Liver (tissue), 9 donors: ENCODE data around the gene TMEM238L. TPM values are rescaled to one million over a fixed set of nuclear protein-coding genes. Genes with fewer than 3 reads are reported as not detected.

Experiments used
- DNase-seq: peaks from one replicate; pipeline ENCODE4 v3.0.0-alpha.2; 2017; ENCODE audit warnings: low spot score
- H3K27ac ChIP-seq, 2 donors: one replicate each; pipeline ENCODE4 v1.7.0; 2013; ENCODE audit warnings: inconsistent platforms in 2 of 2, low read length in 2 of 2, control low read depth in 1 of 2, low read depth in 1 of 2, mild to moderate bottlenecking in 1 of 2
- H3K27me3 ChIP-seq, 4 donors: one replicate each; pipeline versions ENCODE4 v1.6.1 to v1.7.0; 2013; ENCODE audit warnings: low read length in 3 of 4, inconsistent platforms in 1 of 4, mild to moderate bottlenecking in 1 of 4, moderate library complexity in 1 of 4; ENCODE audit not compliant: control insufficient read depth in 4 of 4, insufficient read depth in 4 of 4
- H3K36me3 ChIP-seq, 4 donors: one replicate each; pipeline versions ENCODE4 v1.6.1 to v1.7.0; 2013; ENCODE audit warnings: low read length in 3 of 4, mild to moderate bottlenecking in 3 of 4, low read depth in 1 of 4, moderate library complexity in 1 of 4; ENCODE audit not compliant: control insufficient read depth in 4 of 4, insufficient read depth in 3 of 4
- H3K4me1 ChIP-seq, 4 donors: one replicate each; pipeline versions ENCODE4 v1.6.1 to v1.7.0; 2013; ENCODE audit warnings: low read length in 3 of 4, mild to moderate bottlenecking in 3 of 4, moderate library complexity in 1 of 4; ENCODE audit not compliant: control insufficient read depth in 4 of 4, insufficient read depth in 4 of 4
- H3K4me3 ChIP-seq, 3 donors: one replicate each; pipeline versions ENCODE4 v1.6.1 to v1.7.0; 2013; ENCODE audit warnings: low read length in 3 of 3, control low read depth in 1 of 3, low read depth in 1 of 3, mild to moderate bottlenecking in 1 of 3
- H3K9ac ChIP-seq, 2 donors: one replicate each; pipeline ENCODE4 v1.7.0; 2013; ENCODE audit warnings: low read length in 2 of 2, mild to moderate bottlenecking in 2 of 2, moderate library complexity in 2 of 2, control low read depth in 1 of 2, low read depth in 1 of 2
- H3K9me3 ChIP-seq, 4 donors: one replicate each; pipeline versions ENCODE4 v1.6.1 to v1.7.0; 2013; ENCODE audit warnings: low read length in 3 of 4; ENCODE audit not compliant: control insufficient read depth in 4 of 4
- ATF3 ChIP-seq: IDR thresholded peaks from 2 replicates; pipeline ENCODE4 v1.6.1; 2016; ENCODE audit warnings: antibody characterized with exemption
- CTCF ChIP-seq: fragments of 150-350 bp; IDR thresholded peaks from 2 replicates; pipeline ENCODE4 v1.5.1; 2017; ENCODE audit warnings: improper control_type of control experiment, low read depth, low read length; ENCODE audit not compliant: missing input control
- EGR1 ChIP-seq, 2 donors: IDR thresholded peaks; 2 replicates each; pipeline ENCODE4 v1.6.1; 2016 to 2018; ENCODE audit warnings: antibody characterized with exemption in 2 of 2, low read depth in 2 of 2
- FOXA1 ChIP-seq: IDR thresholded peaks from 2 replicates; pipeline ENCODE4 v1.6.1; 2016; ENCODE audit warnings: antibody characterized with exemption
- FOXA2 ChIP-seq: IDR thresholded peaks from 2 replicates; pipeline ENCODE4 v1.6.1; 2016; ENCODE audit warnings: antibody characterized with exemption
- GABPA ChIP-seq, 2 donors: IDR thresholded peaks in 1 of 2; conservative IDR thresholded peaks in 1 of 2; 2 replicates each; pipeline ENCODE4 v1.6.1; 2016; ENCODE audit warnings: antibody characterized with exemption in 2 of 2, mild to moderate bottlenecking in 1 of 2, moderate library complexity in 1 of 2
- HNF4A ChIP-seq, 2 donors: conservative IDR thresholded peaks; 2 replicates each; pipeline ENCODE4 v1.6.1; 2016; ENCODE audit warnings: antibody characterized with exemption in 2 of 2, mild to moderate bottlenecking in 2 of 2
- HNF4G ChIP-seq: IDR thresholded peaks from 2 replicates; pipeline ENCODE4 v1.6.1; 2016; ENCODE audit warnings: antibody characterized with exemption
- JUND ChIP-seq, 2 donors: IDR thresholded peaks; 2 replicates each; pipeline ENCODE4 v1.6.1; 2016; ENCODE audit warnings: antibody characterized with exemption in 2 of 2
- MAX ChIP-seq: IDR thresholded peaks from 2 replicates; pipeline ENCODE4 v1.6.1; 2016; ENCODE audit warnings: antibody characterized with exemption
- NR2F2 ChIP-seq: IDR thresholded peaks from 2 replicates; pipeline ENCODE4 v1.6.1; 2016; ENCODE audit warnings: antibody characterized with exemption
- RAD21 ChIP-seq, 2 donors: IDR thresholded peaks; 2 replicates each; pipeline ENCODE4 v1.6.1; 2016; ENCODE audit warnings: antibody characterized with exemption in 2 of 2, mild to moderate bottlenecking in 2 of 2
- REST ChIP-seq: IDR thresholded peaks from 2 replicates; pipeline ENCODE4 v1.6.1; 2016; ENCODE audit warnings: antibody characterized with exemption, mild to moderate bottlenecking
- RXRA ChIP-seq, 2 donors: IDR thresholded peaks; 2 replicates each; pipeline ENCODE4 v1.6.1; 2017 to 2018; ENCODE audit warnings: antibody characterized with exemption in 2 of 2, mild to moderate bottlenecking in 1 of 2
- SP1 ChIP-seq: IDR thresholded peaks from 2 replicates; pipeline ENCODE4 v1.6.1; 2018; ENCODE audit warnings: antibody characterized with exemption, mild to moderate bottlenecking
- TAF1 ChIP-seq: conservative IDR thresholded peaks from 2 replicates; pipeline ENCODE4 v1.6.1; 2016; ENCODE audit warnings: antibody characterized with exemption, mild to moderate bottlenecking
- YY1 ChIP-seq: IDR thresholded peaks from 2 replicates; pipeline ENCODE4 v1.6.1; 2016; ENCODE audit warnings: antibody characterized with exemption, mild to moderate bottlenecking
- ZBTB33 ChIP-seq: IDR thresholded peaks from 2 replicates; pipeline ENCODE4 v1.6.1; 2016; ENCODE audit warnings: antibody characterized with exemption
- WGBS: extraction: QIAGEN DNeasy Blood & Tissue Kit; methylation state at CpG from one replicate; pipeline ENCODE4 v1.1.7; 2013; 5-methylcytosine and 5-hydroxymethylcytosine counted together
- polyA plus RNA-seq, 2 donors: library from polyadenylated mRNA; stranded (reverse) in 1 of 2; unstranded in 1 of 2; fragments of 200-250 nt in 1 of 2; fragments of >200 nt in 1 of 2; fragmentation: Nextera tagmentation in 1 of 2; extraction: Ambion mirVana in 1 of 2; gene quantifications; one replicate each; pipeline versions ENCODE4 v1.2.1 to v1.2.3, GENCODE V29; 2013 to 2015
- total RNA-seq, 2 donors: library from RNA; depleted of rRNA; stranded (reverse); fragments of >200 nt; gene quantifications; one replicate each; pipeline ENCODE4 v1.2.3, GENCODE V29; 2014
- donor health status: healthy.
- donor health status: healthy.
- donor health status: healthy.
- donor health status: healthy.
- donor health status: healthy.

TMEM238L gene
- total and polyA plus RNA-seq, 4 donors, result 0.85 to 4.2 (median 1.2) TPM; not detected in 1

GRCh38 chr17:10804546-10804945, 647 bp upstream of the TMEM238L start (continued):
- TF ChIP-seq FOXA2 (no peak), REST (no peak)

- Histone ChIP-seq H3K4me1 (peaks cover 4 to 14% (median 9%) of the 10 kb centered on the region in 4 donors), H3K4me3 (no peak overlapping the region)
Observed at GRCh38 chr17:10803350-10803749, 549 bp downstream of the TMEM238L start.

GRCh38 chr17:10802496-10803284, 1.2 kb downstream of the TMEM238L start:
- no peaks in the 10 kb centered on the region for H3K9me3 ChIP-seq
- peaks cover 0 to 2% (median 0%) of the 10 kb centered on the region in 4 donors for H3K36me3 ChIP-seq
- H3K4me1 ChIP-seq, result peaks cover 4 to 20% (median 15%) of the 10 kb centered on the region in 4 donors
- no peak for DNase-seq
- TF ChIP-seq SP1, result no peak
- no peak for TF ChIP-seq MAX
- no peak for TF ChIP-seq CTCF
- no peak for TF ChIP-seq HNF4G
- no peak for TF ChIP-seq TAF1
- TF ChIP-seq JUND (IDR thresholded peaks at IDR 0.05), result no peak
- TF ChIP-seq RAD21 (IDR thresholded peaks at IDR 0.05), result no peak
- no peak for TF ChIP-seq RXRA (IDR thresholded peaks at IDR 0.05)
- no peak for TF ChIP-seq EGR1 (IDR thresholded peaks at IDR 0.05; ENCODE audit: low read depth in 2 of 2)
- TF ChIP-seq REST, result no peak
- no peak for TF ChIP-seq FOXA2
- TF ChIP-seq FOXA1, result no peak
- no peak for TF ChIP-seq YY1
- no peak for TF ChIP-seq ATF3
- TF ChIP-seq ZBTB33, result no peak
- no peak for TF ChIP-seq HNF4A (conservative IDR thresholded peaks at IDR 0.05)
- TF ChIP-seq NR2F2, result no peak
- no peak for TF ChIP-seq GABPA (IDR thresholded peaks at IDR 0.05 in 1 of 2, conservative IDR thresholded peaks at IDR 0.05 in 1 of 2)
- WGBS, result 86% methylated on average over 14 of the region's 14 CpGs
- H3K9ac ChIP-seq, result no peak overlapping the region
- H3K4me3 ChIP-seq, result no peak overlapping the region
- H3K27me3 ChIP-seq, result no peaks in the 10 kb centered on the region
- H3K27ac ChIP-seq, result no peak overlapping the region

More at GRCh38 chr17:10803350-10803749, 549 bp downstream of the TMEM238L start:
- 89% methylated on average over 7 of the region's 7 CpGs for WGBS
- no peak for DNase-seq
- H3K9me3 ChIP-seq, result no peaks in the 10 kb centered on the region
- peaks cover 0 to 2% (median 0%) of the 10 kb centered on the region in 4 donors for H3K36me3 ChIP-seq
- H3K27me3 ChIP-seq, result no peaks in the 10 kb centered on the region
- TF ChIP-seq FOXA1, result no peak
- no peak overlapping the region for H3K9ac ChIP-seq
- H3K27ac ChIP-seq, result no peak overlapping the region
